WTC11 (cell line): Measurements from ENCODE around the gene CCDC136. TPM values are rescaled to one million over a fixed set of nuclear protein-coding genes. Genes with fewer than 3 reads are reported as not detected.
A peak's percentile ranks its signal among the peaks of the same experiment; 100 is the strongest.

Experiments used
- ATAC-seq: fragments of 200-7000 bp; cut with Tn5 transposase; 2 replicates; pipeline ENCODE4 v1.10.0; 2021; ENCODE audit warnings: mild to moderate bottlenecking, moderate library complexity
- CTCF ChIA-PET: fragments of 300-600 bp; sonication (Branson Sonifier 250); formaldehyde crosslinking; loops from one replicate; lab custom pipeline; 2021; ENCODE audit warnings: antibody characterized with exemption; lab: Charles Lee
- POLR2A ChIA-PET: fragments of 350-600 bp; sonication (Branson Sonifier 250); formaldehyde crosslinking; loops from one replicate; lab custom pipeline; 2021; ENCODE audit warnings: antibody characterized with exemption; lab: Charles Lee
- DNase-seq: peaks from one replicate; pipeline ENCODE4 v3.0.0; 2021; ENCODE audit warnings: low spot score
- H3K27ac Mint-ChIP-seq: 2 replicates; pipeline ENCODE4 v1.8.0; 2021; ENCODE audit warnings: mixed read lengths
- H3K27me3 Mint-ChIP-seq: 2 replicates; pipeline ENCODE4 v1.8.0; 2021; ENCODE audit warnings: low read depth, mild to moderate bottlenecking, moderate library complexity, mixed read lengths
- H3K36me3 Mint-ChIP-seq: 2 replicates; pipeline ENCODE4 v1.8.0; 2021; ENCODE audit warnings: mixed read lengths
- H3K4me1 Mint-ChIP-seq: 2 replicates; pipeline ENCODE4 v1.8.0; 2022; ENCODE audit warnings: mixed read lengths
- H3K4me3 Mint-ChIP-seq: 2 replicates; pipeline ENCODE4 v1.8.0; 2021; ENCODE audit warnings: mild to moderate bottlenecking, moderate library complexity, mixed read lengths
- H3K9me3 Mint-ChIP-seq: 2 replicates; pipeline ENCODE4 v1.8.0; 2021; ENCODE audit warnings: mixed read lengths
- ATF1 ChIP-seq: sonication (generic); formaldehyde crosslinking; IDR thresholded peaks from 2 replicates; pipeline ENCODE4 v1.8.1; 2023; ENCODE audit warnings: mild to moderate bottlenecking, moderate library complexity, missing genetic modification reagents
- ATF3 ChIP-seq: sonication (generic); formaldehyde crosslinking; conservative IDR thresholded peaks from 2 replicates; pipeline ENCODE4 v1.8.1; 2022; ENCODE audit warnings: mild to moderate bottlenecking, missing genetic modification reagents
- CREM ChIP-seq: sonication (generic); formaldehyde crosslinking; IDR thresholded peaks from 2 replicates; pipeline ENCODE4 v1.8.1; 2022; ENCODE audit warnings: mild to moderate bottlenecking, missing genetic modification reagents, moderate library complexity
- CTCF ChIP-seq: fragments of 200-600 bp; IDR thresholded peaks from 2 replicates; pipeline ENCODE4 v1.8.0; 2022; ENCODE audit warnings: antibody characterized with exemption
- E2F4 ChIP-seq: sonication (generic); formaldehyde crosslinking; IDR thresholded peaks from 2 replicates; pipeline ENCODE4 v1.8.1; 2022; ENCODE audit warnings: low read depth, mild to moderate bottlenecking, moderate library complexity, missing genetic modification reagents, borderline replicate concordance
- ELF4 ChIP-seq: sonication (generic); formaldehyde crosslinking; IDR thresholded peaks from 2 replicates; pipeline ENCODE4 v1.8.1; 2022; ENCODE audit warnings: low read depth, mild to moderate bottlenecking, moderate library complexity, missing genetic modification reagents
- ETV6 ChIP-seq: sonication (generic); formaldehyde crosslinking; IDR thresholded peaks from 2 replicates; pipeline ENCODE4 v1.8.1; 2022; ENCODE audit warnings: mild to moderate bottlenecking, missing genetic modification reagents
- FOXP1 ChIP-seq: sonication (generic); formaldehyde crosslinking; IDR thresholded peaks from 2 replicates; pipeline ENCODE4 v1.8.0; 2022; ENCODE audit warnings: missing genetic modification reagents, mild to moderate bottlenecking, moderate library complexity, borderline replicate concordance
- FOXP4 ChIP-seq: sonication (generic); formaldehyde crosslinking; IDR thresholded peaks from 2 replicates; pipeline ENCODE4 v1.8.0; 2022; ENCODE audit warnings: mild to moderate bottlenecking, missing genetic modification reagents
- GABPB1 ChIP-seq: sonication (generic); formaldehyde crosslinking; IDR thresholded peaks from 2 replicates; pipeline ENCODE4 v1.8.1; 2023; ENCODE audit warnings: mild to moderate bottlenecking, missing genetic modification reagents
- GRHL2 ChIP-seq: fragments of 250-450 bp; sonication (Bioruptor Pico); IDR thresholded peaks from 2 replicates; pipeline ENCODE4 v1.8.0; 2022; ENCODE audit warnings: mild to moderate bottlenecking, moderate library complexity; ENCODE audit not compliant: insufficient replicate concordance, severe bottlenecking
- GTF2I ChIP-seq: fragments of 250-450 bp; sonication (Bioruptor Pico); conservative IDR thresholded peaks from 2 replicates; pipeline ENCODE4 v1.4.0; 2021; ENCODE audit warnings: mild to moderate bottlenecking
- IRF2 ChIP-seq: sonication (generic); formaldehyde crosslinking; IDR thresholded peaks from 2 replicates; pipeline ENCODE4 v1.8.0; 2022; ENCODE audit warnings: low read depth, missing genetic modification reagents, borderline replicate concordance
- JAZF1 ChIP-seq: fragments of 250-450 bp; sonication (Bioruptor Pico); IDR thresholded peaks from 2 replicates; pipeline ENCODE4 v1.9.0; 2021; ENCODE audit warnings: moderate library complexity, mild to moderate bottlenecking, inconsistent platforms
- KAT7 ChIP-seq: sonication (generic); formaldehyde crosslinking; IDR thresholded peaks from 2 replicates; pipeline ENCODE4 v1.8.1; 2023; ENCODE audit warnings: missing genetic modification reagents, mild to moderate bottlenecking, borderline replicate concordance
- MYBL2 ChIP-seq: sonication (generic); formaldehyde crosslinking; IDR thresholded peaks from 2 replicates; pipeline ENCODE4 v1.8.1; 2023; ENCODE audit warnings: mild to moderate bottlenecking, moderate library complexity, missing genetic modification reagents
- NFE2L1 ChIP-seq: sonication (generic); formaldehyde crosslinking; IDR thresholded peaks from 2 replicates; pipeline ENCODE4 v1.8.1; 2023; ENCODE audit warnings: missing genetic modification reagents
- NR1H2 ChIP-seq: sonication (generic); formaldehyde crosslinking; IDR thresholded peaks from 2 replicates; pipeline ENCODE4 v1.9.0; 2021; ENCODE audit warnings: mild to moderate bottlenecking, moderate library complexity, missing genetic modification reagents
- PREB ChIP-seq: sonication (generic); formaldehyde crosslinking; IDR thresholded peaks from 2 replicates; pipeline ENCODE4 v1.8.1; 2022; ENCODE audit warnings: mild to moderate bottlenecking, missing genetic modification reagents, moderate library complexity, borderline replicate concordance
- ZNF263 ChIP-seq: sonication (generic); formaldehyde crosslinking; IDR thresholded peaks from 2 replicates; pipeline ENCODE4 v1.8.1; 2022; ENCODE audit warnings: low read depth, mild to moderate bottlenecking, moderate library complexity, missing genetic modification reagents
- ZNF317 ChIP-seq: sonication (generic); formaldehyde crosslinking; IDR thresholded peaks from 2 replicates; pipeline ENCODE4 v1.8.1; 2023; ENCODE audit warnings: low read depth, mild to moderate bottlenecking, moderate library complexity, missing genetic modification reagents, borderline replicate concordance
- ZNF425 ChIP-seq: fragments of 250-450 bp; sonication (Bioruptor Pico); conservative IDR thresholded peaks from 2 replicates; pipeline ENCODE4 v1.9.0; 2021; ENCODE audit warnings: mild to moderate bottlenecking
- total RNA-seq: library from RNA; stranded (reverse); gene quantifications from 3 replicates; pipeline ENCODE4 v1.2.3, GENCODE V29; 2021

Gene CCDC136
- total RNA-seq, 1 experiment from 2014 or later: 51.0 TPM

- Mint-ChIP-seq H3K4me1 (peaks cover 19% of the 10 kb centered on the region), H3K27ac (peak overlapping the region; percentile 57), H3K9me3 (no peaks in the 10 kb centered on the region), H3K27me3 (peaks cover 31% of the 10 kb centered on the region), H3K4me3 (no peak overlapping the region), H3K36me3 (no peaks in the 10 kb centered on the region)
- TF ChIP-seq FOXP1 (CRISPR knock-in tag): no peak
- no peak for TF ChIP-seq CREM (CRISPR knock-in tag)
- TF ChIP-seq JAZF1 (CRISPR knock-in tag): no peak
- no peak for TF ChIP-seq IRF2 (CRISPR knock-in tag)
- no peak for TF ChIP-seq KAT7
- no peak for TF ChIP-seq ETV6 (CRISPR knock-in tag)
- TF ChIP-seq GABPB1: no peak
- no peak for TF ChIP-seq ATF1 (CRISPR knock-in tag)
- no peak for TF ChIP-seq ATF3 (CRISPR knock-in tag)
- no peak for TF ChIP-seq ELF4 (CRISPR knock-in tag)
- TF ChIP-seq MYBL2 (CRISPR knock-in tag): no peak
- no peak for TF ChIP-seq E2F4
- TF ChIP-seq ZNF425: no peak
- no peak for TF ChIP-seq PREB
- TF ChIP-seq ZNF317: no peak
- TF ChIP-seq GTF2I (CRISPR knock-in tag): no peak
- no peak for TF ChIP-seq NFE2L1
- no peak for TF ChIP-seq ZNF263
- ATAC-seq (no peak), DNase-seq (no peak)
- POLR2A ChIA-PET: interaction anchor here (0.7 kb wide), 2 partner anchors 21 to 42 kb away, joined by 3 read pairs; no protein-coding TSS in a partner anchor
- CTCF ChIA-PET: interaction anchor here (0.7 to 1.2 kb wide), 3 partner anchors 36 to 129 kb away, joined by 3 to 6 read pairs (median 3); no protein-coding TSS in a partner anchor
These were observed 35.1 kb downstream of the CCDC136 start for GRCh38 chr7:128826916-128827247.

GRCh38 chr7:128827248-128827958 lies 35.6 kb downstream of the CCDC136 start:
- Mint-ChIP-seq H3K27me3 (peaks cover 32% of the 10 kb centered on the region), H3K36me3 (no peaks in the 10 kb centered on the region), H3K4me3 (no peak overlapping the region), H3K9me3 (no peaks in the 10 kb centered on the region), H3K27ac (peak overlapping the region; percentile 57; the same call in 1 of the 2 replicates), H3K4me1 (peaks cover 22% of the 10 kb centered on the region)
- ATAC-seq (peak; percentile 5; the same call in 1 of the 2 replicates), DNase-seq (no peak)
- POLR2A ChIA-PET: interaction anchor here (0.7 kb wide), 2 partner anchors 22 to 41 kb away, joined by 3 read pairs; no protein-coding TSS in a partner anchor
- no peak for TF ChIP-seq GRHL2 (CRISPR knock-in tag)
- TF ChIP-seq FOXP1 (CRISPR knock-in tag): peak; percentile 19; the same call in 1 of the 2 replicates
- TF ChIP-seq NR1H2: no peak
- no peak for TF ChIP-seq CTCF
- TF ChIP-seq FOXP4: no peak
- peak; percentile 89 for TF ChIP-seq GABPB1
- CTCF ChIA-PET: interaction anchor here (0.5 to 2.6 kb wide), 7 partner anchors 14 to 482 kb away, joined by 3 to 9 read pairs (median 3); no protein-coding TSS in a partner anchor
